ENCODE measurements around the gene FADS2. TPM values are rescaled to one million over a fixed set of nuclear protein-coding genes. Genes with fewer than 3 reads are reported as not detected.

FADS2 gene
- total RNA-seq, 1 experiment from 2014 or later, result 20.6 TPM

DNA sequence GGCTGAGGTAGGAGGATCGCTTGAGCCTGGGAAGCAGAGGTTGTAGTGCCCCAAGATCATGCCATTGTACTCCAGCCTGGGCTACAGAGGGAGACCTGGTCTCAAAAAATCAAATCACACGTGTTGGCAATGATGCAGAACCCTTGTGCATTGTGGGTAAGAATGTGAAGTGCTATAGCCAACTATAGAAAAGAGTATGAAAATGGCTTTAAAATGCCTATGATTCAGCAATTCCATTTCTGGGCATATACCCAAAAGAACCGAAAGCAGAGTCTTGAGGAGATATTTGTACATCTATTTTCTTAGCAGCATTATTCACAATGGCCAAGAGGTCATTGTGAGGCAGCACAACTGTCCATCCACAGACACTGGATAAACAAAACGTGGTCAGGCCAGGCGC is 65.9 kb downstream of the FADS2 start:
- Mint-ChIP-seq H3K27me3 (ENCODE audit: insufficient read depth, unreplicated experiment) (no peaks in the 10 kb centered on the region), H3K9me3 (ENCODE audit: unreplicated experiment) (no peaks in the 10 kb centered on the region), H3K36me3 (ENCODE audit: insufficient read depth, unreplicated experiment) (peaks cover 6% of the 10 kb centered on the region), H3K4me1 (ENCODE audit: insufficient read depth, unreplicated experiment) (peaks cover 8% of the 10 kb centered on the region), H3K4me3 (ENCODE audit: unreplicated experiment) (no peak overlapping the region), H3K27ac (ENCODE audit: low read depth, unreplicated experiment) (peak overlapping the region; percentile 23)
- DNase-seq (ENCODE audit: unreplicated experiment), result peak; percentile 76
- ChIA-PET POLR2A (interaction anchor here (0.6 kb wide), 1 partner anchor 112 kb away, joined by 3 read pairs; no protein-coding TSS in a partner anchor), CTCF (interaction anchor here (0.7 to 1.2 kb wide), 4 partner anchors 103 to 214 kb away, joined by 3 to 5 read pairs (median 4); no protein-coding TSS in a partner anchor)
- BruUV-seq (replicated peaks), result no TSS peak
- intact Hi-C loops (cut with micrococcal nuclease), result no loop called here
- TF ChIP-seq, protein P1, sequence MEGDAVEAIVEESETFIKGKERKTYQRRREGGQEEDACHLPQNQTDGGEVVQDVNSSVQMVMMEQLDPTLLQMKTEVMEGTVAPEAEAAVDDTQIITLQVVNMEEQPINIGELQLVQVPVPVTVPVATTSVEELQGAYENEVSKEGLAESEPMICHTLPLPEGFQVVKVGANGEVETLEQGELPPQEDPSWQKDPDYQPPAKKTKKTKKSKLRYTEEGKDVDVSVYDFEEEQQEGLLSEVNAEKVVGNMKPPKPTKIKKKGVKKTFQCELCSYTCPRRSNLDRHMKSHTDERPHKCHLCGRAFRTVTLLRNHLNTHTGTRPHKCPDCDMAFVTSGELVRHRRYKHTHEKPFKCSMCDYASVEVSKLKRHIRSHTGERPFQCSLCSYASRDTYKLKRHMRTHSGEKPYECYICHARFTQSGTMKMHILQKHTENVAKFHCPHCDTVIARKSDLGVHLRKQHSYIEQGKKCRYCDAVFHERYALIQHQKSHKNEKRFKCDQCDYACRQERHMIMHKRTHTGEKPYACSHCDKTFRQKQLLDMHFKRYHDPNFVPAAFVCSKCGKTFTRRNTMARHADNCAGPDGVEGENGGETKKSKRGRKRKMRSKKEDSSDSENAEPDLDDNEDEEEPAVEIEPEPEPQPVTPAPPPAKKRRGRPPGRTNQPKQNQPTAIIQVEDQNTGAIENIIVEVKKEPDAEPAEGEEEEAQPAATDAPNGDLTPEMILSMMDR (IDR thresholded peaks at IDR 0.05; ENCODE audit: unreplicated experiment), result no peak

DNA sequence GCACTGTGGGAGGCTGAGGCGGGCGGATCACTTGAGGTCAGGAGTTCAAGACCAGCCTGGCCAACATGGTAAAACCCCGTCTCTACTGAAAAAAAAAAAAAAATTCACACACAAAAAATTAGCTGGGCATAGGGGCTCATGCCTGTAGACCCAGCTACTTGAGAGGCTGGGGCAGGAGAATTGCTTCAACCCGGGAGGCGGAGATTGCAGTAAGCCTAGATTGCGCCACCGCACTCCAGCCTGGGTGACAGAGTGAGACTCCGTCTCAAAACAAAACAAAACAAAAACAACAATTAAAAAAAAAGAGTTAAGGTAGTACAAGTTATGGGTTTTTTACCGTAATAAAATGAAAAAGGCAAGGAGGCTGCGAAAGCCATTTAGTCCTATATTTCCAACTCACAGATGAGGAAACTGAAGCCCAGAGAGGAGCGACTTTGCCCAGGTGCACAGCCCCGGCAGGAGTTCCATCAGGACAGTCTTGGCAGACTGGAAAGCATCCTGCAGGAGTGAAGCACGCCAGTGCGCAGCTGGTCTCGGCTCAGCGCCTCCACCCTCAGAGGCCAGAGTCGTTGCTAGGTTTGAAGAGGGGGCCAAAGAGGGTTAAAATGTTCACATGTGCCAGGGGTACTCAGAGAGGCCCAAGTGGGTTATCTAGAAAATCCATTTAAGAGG is 67.1 kb downstream of the FADS2 start:
- Mint-ChIP-seq H3K27ac (ENCODE audit: low read depth, unreplicated experiment) (peak overlapping the region; percentile 23), H3K4me1 (ENCODE audit: insufficient read depth, unreplicated experiment) (peaks cover 8% of the 10 kb centered on the region), H3K4me3 (ENCODE audit: unreplicated experiment) (no peak overlapping the region), H3K36me3 (ENCODE audit: insufficient read depth, unreplicated experiment) (peaks cover 6% of the 10 kb centered on the region), H3K9me3 (ENCODE audit: unreplicated experiment) (no peaks in the 10 kb centered on the region), H3K27me3 (ENCODE audit: insufficient read depth, unreplicated experiment) (no peaks in the 10 kb centered on the region)
- TF ChIP-seq, protein P1 (IDR thresholded peaks at IDR 0.05; ENCODE audit: unreplicated experiment), result no peak
- no TSS peak for BruUV-seq (replicated peaks)
- ChIA-PET POLR2A (interaction anchor here (0.7 kb wide), 1 partner anchor 64 kb away, joined by 3 read pairs; no protein-coding TSS in a partner anchor), CTCF (interaction anchor here (0.7 to 10.2 kb wide), 6 partner anchors 10 to 188 kb away, joined by 3 to 217 read pairs (median 148); partner anchors contain the start of genes BEST1, FEN1 and TMEM258)
- DNase-seq (ENCODE audit: unreplicated experiment), result no peak
- intact Hi-C loops (cut with micrococcal nuclease), result loop anchor here (5.0 kb wide), 1 partner anchor 67 kb away; no protein-coding TSS in a partner anchor

- Mint-ChIP-seq H3K27ac (ENCODE audit: low read depth, unreplicated experiment) (no peak overlapping the region), H3K4me3 (ENCODE audit: unreplicated experiment) (no peak overlapping the region), H3K4me1 (ENCODE audit: insufficient read depth, unreplicated experiment) (peaks cover 8% of the 10 kb centered on the region), H3K9me3 (ENCODE audit: unreplicated experiment) (no peaks in the 10 kb centered on the region), H3K36me3 (ENCODE audit: insufficient read depth, unreplicated experiment) (peaks cover 5% of the 10 kb centered on the region), H3K27me3 (ENCODE audit: insufficient read depth, unreplicated experiment) (no peaks in the 10 kb centered on the region)
- POLR2A ChIA-PET, result no interaction called here
- intact Hi-C loops (cut with micrococcal nuclease), result loop anchor here (2.0 to 5.0 kb wide), 2 partner anchors 67 to 213 kb away; no protein-coding TSS in a partner anchor
- BruUV-seq (replicated peaks), result no TSS peak
- TF ChIP-seq, protein P1 (IDR thresholded peaks at IDR 0.05; ENCODE audit: unreplicated experiment), result no peak
- CTCF ChIA-PET, result interaction anchor here (1.0 to 10.2 kb wide), 7 partner anchors 53 to 213 kb away, joined by 3 to 217 read pairs (median 148); partner anchors contain the start of genes BEST1, FEN1 and TMEM258
- DNase-seq (ENCODE audit: unreplicated experiment), result no peak
Measured at GRCh38 chr11:61895718-61896059, 67.6 kb downstream of the FADS2 start.

DNA sequence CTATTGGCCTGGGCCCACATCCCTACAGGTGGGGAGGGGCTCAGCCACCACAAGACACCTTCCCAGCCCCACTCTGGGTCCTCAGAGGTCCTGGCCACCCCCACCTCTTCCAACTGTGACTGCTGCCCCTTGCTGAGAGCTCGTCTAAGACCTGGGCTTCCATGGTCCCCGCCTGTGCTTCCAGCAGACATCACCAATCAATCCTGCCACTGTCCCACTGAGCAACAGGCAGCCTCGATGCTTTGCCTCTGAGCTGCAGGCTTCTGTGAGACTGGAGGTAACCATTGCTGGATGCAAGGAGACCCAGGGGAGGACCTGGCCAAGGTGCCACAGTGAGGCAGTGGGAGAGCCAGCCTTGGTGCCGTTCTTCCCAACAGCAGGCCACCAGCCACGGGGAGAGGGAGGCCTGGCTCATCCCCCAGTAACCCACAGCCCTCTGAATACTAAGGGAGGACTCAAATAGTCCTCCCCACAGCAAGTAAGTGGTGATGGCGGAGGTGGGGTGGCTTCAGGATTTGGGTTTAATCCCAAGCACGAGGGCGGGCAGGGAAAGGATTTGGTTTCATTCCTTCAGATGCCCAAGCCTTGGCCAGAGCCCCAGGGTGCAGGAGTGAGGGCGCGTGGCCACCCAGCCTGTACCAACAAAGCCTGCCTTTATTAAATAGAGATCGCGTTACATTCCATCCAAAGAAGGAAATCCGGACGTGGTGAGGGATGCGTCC is 68.7 kb downstream of the FADS2 start:
- no peaks in the 10 kb centered on the region for H3K36me3 Mint-ChIP-seq (ENCODE audit: insufficient read depth, unreplicated experiment)
- TF ChIP-seq, protein P1 (IDR thresholded peaks at IDR 0.05; ENCODE audit: unreplicated experiment), result no peak
- H3K27me3 Mint-ChIP-seq (ENCODE audit: insufficient read depth, unreplicated experiment), result no peaks in the 10 kb centered on the region
- POLR2A ChIA-PET, result interaction anchor here (0.6 to 1.6 kb wide), 2 partner anchors 74 to 100 kb away, joined by 3 read pairs; no protein-coding TSS in a partner anchor
- H3K4me1 Mint-ChIP-seq (ENCODE audit: insufficient read depth, unreplicated experiment), result peaks cover 8% of the 10 kb centered on the region
- BruUV-seq (replicated peaks), result no TSS peak
- CTCF ChIA-PET, result interaction anchor here (0.5 to 10.2 kb wide), 22 partner anchors 12 to 657 kb away, joined by 3 to 217 read pairs (median 12); partner anchors contain the start of genes BEST1, FEN1 and TMEM258
- no peak for DNase-seq (ENCODE audit: unreplicated experiment)
- no peaks in the 10 kb centered on the region for H3K9me3 Mint-ChIP-seq (ENCODE audit: unreplicated experiment)
- no peak overlapping the region for H3K27ac Mint-ChIP-seq (ENCODE audit: low read depth, unreplicated experiment)
- no peak overlapping the region for H3K4me3 Mint-ChIP-seq (ENCODE audit: unreplicated experiment)
- intact Hi-C loops (cut with micrococcal nuclease), result loop anchor here (1.0 to 5.0 kb wide), 5 partner anchors 26 to 212 kb away; no protein-coding TSS in a partner anchor
